NCI-H187 (cell line): ENCODE measurements around the gene MST1R.

Source experiments
- DNase-seq, 2 experiments: peaks; one replicate each; lab custom pipeline; 2025; lab: John Stamatoyannopoulos, UW

MST1R gene

GRCh38 chr3:49877716-49878115 is 26.0 kb downstream of the MST1R start:
- DNase-seq = no peak

- no peak for DNase-seq
These were observed 27.1 kb downstream of the MST1R start for GRCh38 chr3:49876567-49876966.

GRCh38 chr3:49873623-49874022 is 30.1 kb downstream of the MST1R start:
- DNase-seq = no peak

GRCh38 chr3:49872801-49873281 is 30.8 kb downstream of the MST1R start:
- DNase-seq = no peak

GRCh38 chr3:49871531-49872153 is 32.0 kb downstream of the MST1R start:
- no peak for DNase-seq

- no peak for DNase-seq
These were observed 34.0 kb downstream of the MST1R start, which contains the start of gene CAMKV for GRCh38 chr3:49869525-49870126. Gene CAMKV (minus strand): TSS chr3:49869906. CDS start chr3:49862388, 7,518 bp downstream.

- no peak for DNase-seq
These were observed 34.7 kb downstream of the MST1R start for GRCh38 chr3:49868862-49869466.

GRCh38 chr3:49867871-49868321 is 35.8 kb downstream of the MST1R start:
- DNase-seq = no peak

GRCh38 chr3:49867400-49867799 is 36.3 kb downstream of the MST1R start:
- no peak for DNase-seq

GRCh38 chr3:49865198-49865784 is 38.4 kb downstream of the MST1R start:
- DNase-seq = no peak

- DNase-seq = no peak
These were observed 39.2 kb downstream of the MST1R start for GRCh38 chr3:49864505-49864904.

GRCh38 chr3:49859576-49860305 is 43.9 kb downstream of the MST1R start:
- DNase-seq = no peak

GRCh38 chr3:49856181-49857005 is 47.3 kb downstream of the MST1R start, which contains the start of gene TRAIP:
Gene TRAIP (minus strand): TSS chr3:49856564. CDS start chr3:49856453, 111 bp downstream.
- DNase-seq = peak; percentile 82 to 89

- DNase-seq = no peak
These were observed 48.0 kb downstream of the MST1R start for GRCh38 chr3:49855662-49856061.

- DNase-seq = no peak
These were observed 58.0 kb downstream of the MST1R start for GRCh38 chr3:49845694-49846093.

- no peak for DNase-seq
These were observed 59.0 kb downstream of the MST1R start for GRCh38 chr3:49844464-49845183.

- DNase-seq = no peak
These were observed 60.7 kb downstream of the MST1R start for GRCh38 chr3:49842843-49843517.

- DNase-seq = no peak
These were observed 61.9 kb downstream of the MST1R start for GRCh38 chr3:49841806-49842205.

GRCh38 chr3:49841126-49841696 is 62.5 kb downstream of the MST1R start:
- no peak for DNase-seq
